Neural crest cell (in vitro differentiated cells): ENCODE measurements around the gene CFAP100. TPM values are rescaled to one million over a fixed set of nuclear protein-coding genes. Genes with fewer than 3 reads are reported as not detected.

Experiments used
- DNase-seq: peaks from one replicate; pipeline ENCODE4 v3.0.0; 2021; ENCODE audit warnings: low read depth, mixed read lengths, low spot score
- H3K27ac Mint-ChIP-seq: one replicate; pipeline ENCODE4 v1.8.0; 2021; ENCODE audit warnings: mild to moderate bottlenecking, mixed read lengths; ENCODE audit not compliant: unreplicated experiment
- H3K27me3 Mint-ChIP-seq: 2 replicates; pipeline ENCODE4 v1.8.0; 2021; ENCODE audit warnings: low read depth, mild to moderate bottlenecking, mixed read lengths
- H3K36me3 Mint-ChIP-seq: 2 replicates; pipeline ENCODE4 v1.8.0; 2021; ENCODE audit warnings: low read depth, mild to moderate bottlenecking, mixed read lengths
- H3K4me1 Mint-ChIP-seq: 2 replicates; pipeline ENCODE4 v1.8.0; 2021; ENCODE audit warnings: mixed read lengths
- H3K4me3 Mint-ChIP-seq: one replicate; pipeline ENCODE4 v1.8.0; 2021; ENCODE audit warnings: mild to moderate bottlenecking, mixed read lengths
- H3K9me3 Mint-ChIP-seq: 2 replicates; pipeline ENCODE4 v1.8.0; 2021; ENCODE audit warnings: mixed read lengths
- total RNA-seq: library from RNA; stranded (reverse); gene quantifications from 2 replicates; pipeline ENCODE4 v1.2.1, GENCODE V29; 2021
- TF ChIP-seq, protein P1 (sequence below): fragments of 200-600 bp; sonication (generic); conservative IDR thresholded peaks from 2 replicates; pipeline ENCODE4 v1.5.0; 2021; ENCODE audit warnings: antibody characterized with exemption, mild to moderate bottlenecking

The CFAP100 gene
- total RNA-seq, 1 donor from 2014 or later: 1.7 TPM

- no peaks in the 10 kb centered on the region for H3K27me3 Mint-ChIP-seq
- H3K4me3 Mint-ChIP-seq: peak overlapping the region; percentile 23
- H3K27ac Mint-ChIP-seq: peak overlapping the region; percentile 12
- H3K4me1 Mint-ChIP-seq: peaks cover 6% of the 10 kb centered on the region
- TF ChIP-seq, protein P1, sequence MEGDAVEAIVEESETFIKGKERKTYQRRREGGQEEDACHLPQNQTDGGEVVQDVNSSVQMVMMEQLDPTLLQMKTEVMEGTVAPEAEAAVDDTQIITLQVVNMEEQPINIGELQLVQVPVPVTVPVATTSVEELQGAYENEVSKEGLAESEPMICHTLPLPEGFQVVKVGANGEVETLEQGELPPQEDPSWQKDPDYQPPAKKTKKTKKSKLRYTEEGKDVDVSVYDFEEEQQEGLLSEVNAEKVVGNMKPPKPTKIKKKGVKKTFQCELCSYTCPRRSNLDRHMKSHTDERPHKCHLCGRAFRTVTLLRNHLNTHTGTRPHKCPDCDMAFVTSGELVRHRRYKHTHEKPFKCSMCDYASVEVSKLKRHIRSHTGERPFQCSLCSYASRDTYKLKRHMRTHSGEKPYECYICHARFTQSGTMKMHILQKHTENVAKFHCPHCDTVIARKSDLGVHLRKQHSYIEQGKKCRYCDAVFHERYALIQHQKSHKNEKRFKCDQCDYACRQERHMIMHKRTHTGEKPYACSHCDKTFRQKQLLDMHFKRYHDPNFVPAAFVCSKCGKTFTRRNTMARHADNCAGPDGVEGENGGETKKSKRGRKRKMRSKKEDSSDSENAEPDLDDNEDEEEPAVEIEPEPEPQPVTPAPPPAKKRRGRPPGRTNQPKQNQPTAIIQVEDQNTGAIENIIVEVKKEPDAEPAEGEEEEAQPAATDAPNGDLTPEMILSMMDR: peak; percentile 49
- H3K9me3 Mint-ChIP-seq: no peaks in the 10 kb centered on the region
- H3K36me3 Mint-ChIP-seq: peaks cover 2% of the 10 kb centered on the region
- DNase-seq: no peak
These were observed 46.3 kb upstream of the CFAP100 start for GRCh38 chr3:126348308-126348920.

GRCh38 chr3:126349071-126349470 is 45.6 kb upstream of the CFAP100 start:
- Mint-ChIP-seq H3K4me3 (no peak overlapping the region), H3K9me3 (no peaks in the 10 kb centered on the region), H3K27me3 (no peaks in the 10 kb centered on the region), H3K36me3 (peaks cover 2% of the 10 kb centered on the region), H3K27ac (no peak overlapping the region), H3K4me1 (peaks cover 6% of the 10 kb centered on the region)
- TF ChIP-seq, protein P1: no peak
- DNase-seq: no peak

- peaks cover 2% of the 10 kb centered on the region for H3K36me3 Mint-ChIP-seq
- H3K27ac Mint-ChIP-seq: peak overlapping the region; percentile 57
- H3K4me1 Mint-ChIP-seq: peaks cover 6% of the 10 kb centered on the region
- no peak overlapping the region for H3K4me3 Mint-ChIP-seq
- no peaks in the 10 kb centered on the region for H3K27me3 Mint-ChIP-seq
- H3K9me3 Mint-ChIP-seq: no peaks in the 10 kb centered on the region
- DNase-seq: no peak
- TF ChIP-seq, protein P1: no peak
These were observed 44.9 kb upstream of the CFAP100 start for GRCh38 chr3:126349611-126350501.

DNA sequence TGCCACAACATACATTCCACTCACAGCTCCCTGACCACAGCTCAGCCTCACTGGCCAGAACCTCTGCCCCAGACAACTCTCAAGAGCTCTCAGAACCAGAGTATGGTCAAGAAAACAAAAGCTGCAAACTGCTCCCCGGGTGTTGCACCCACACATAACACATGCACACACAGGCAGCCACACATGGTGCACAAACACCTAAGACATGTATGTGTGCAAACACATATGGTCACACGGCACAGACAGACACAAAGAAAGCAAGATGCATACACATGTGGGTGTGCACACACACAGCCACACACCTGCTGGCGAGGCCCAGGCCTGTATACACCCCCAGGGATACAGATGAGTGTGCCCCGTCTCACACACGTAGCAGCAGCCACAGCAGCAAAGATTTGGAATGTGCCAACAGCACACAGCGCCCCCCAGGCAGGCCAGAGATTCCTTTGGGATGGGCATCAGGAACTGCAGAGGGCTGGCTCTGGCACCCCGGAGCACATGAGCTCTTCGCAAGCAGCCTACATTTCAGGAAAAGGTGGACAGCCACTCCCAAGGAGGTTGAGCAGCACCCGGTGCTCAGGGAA is 44.1 kb upstream of the CFAP100 start:
- H3K27me3 Mint-ChIP-seq: no peaks in the 10 kb centered on the region
- H3K27ac Mint-ChIP-seq: peak overlapping the region; percentile 15
- H3K36me3 Mint-ChIP-seq: peaks cover 2% of the 10 kb centered on the region
- no peak overlapping the region for H3K4me3 Mint-ChIP-seq
- H3K9me3 Mint-ChIP-seq: no peaks in the 10 kb centered on the region
- DNase-seq: no peak
- TF ChIP-seq, protein P1: no peak
- H3K4me1 Mint-ChIP-seq: peaks cover 11% of the 10 kb centered on the region

- Mint-ChIP-seq H3K4me1 (peaks cover 14% of the 10 kb centered on the region), H3K9me3 (no peaks in the 10 kb centered on the region), H3K27ac (no peak overlapping the region), H3K27me3 (no peaks in the 10 kb centered on the region), H3K36me3 (peaks cover 2% of the 10 kb centered on the region), H3K4me3 (no peak overlapping the region)
- no peak for DNase-seq
- TF ChIP-seq, protein P1: no peak
These were observed 43.5 kb upstream of the CFAP100 start for GRCh38 chr3:126351086-126351770.
